ENCODE results near the gene MARS1.

DNA sequence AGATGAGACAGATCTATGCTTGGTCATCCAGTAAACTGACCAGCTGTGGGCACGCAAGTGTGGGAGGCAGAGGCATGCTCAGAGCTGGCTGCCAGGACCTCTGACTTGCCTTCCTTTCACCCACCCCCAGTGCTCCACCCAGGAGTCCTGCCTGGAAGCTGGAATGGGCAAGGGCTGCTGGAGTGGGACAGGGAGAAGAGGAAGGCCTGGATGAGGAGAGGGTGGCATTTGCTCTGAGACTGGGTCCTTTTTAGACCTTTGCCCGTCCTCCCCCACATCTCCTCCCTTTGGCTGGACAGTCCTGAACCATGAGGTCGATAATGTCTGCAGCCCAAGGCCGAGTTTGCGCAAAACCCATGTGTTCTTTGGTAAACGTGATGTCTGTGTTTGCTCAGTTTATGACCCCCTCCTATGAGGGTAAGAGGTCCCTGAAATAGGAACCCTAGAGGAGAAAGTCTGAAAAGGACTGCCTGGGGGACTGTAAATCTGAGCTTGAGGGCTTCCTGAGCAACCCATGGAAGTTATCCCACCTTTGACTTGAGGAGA, 36.6 kb upstream of the MARS1 start:
- TF ChIP-seq POLR2A (IDR thresholded peaks at IDR 0.05; ENCODE audit: low read length) (no peak), GATA1 (IDR thresholded peaks at IDR 0.05; ENCODE audit: low read depth, low read length) (no peak)

Measured in erythroblast (primary cell).